ENCODE results near the gene GNE. TPM values are rescaled to one million over a fixed set of nuclear protein-coding genes. Genes with fewer than 3 reads are reported as not detected.
"Not testable (repeated sequence)": the region's sequence is repeated elsewhere in the genome, so short reads cannot be mapped to it uniquely, and the experiment has no call there.

The GNE gene
- total and polyA plus RNA-seq, 2 donors from 2014 or later = 10.3 to 48.1 TPM

GRCh38 chr9:36276254-36276653 is 18.0 kb upstream of the GNE start:
- FAIRE-seq (no peak), DNase-seq (no peak)
- intact Hi-C loops (cut with DNase I) = no loop called here
- TF ChIP-seq, protein P1, sequence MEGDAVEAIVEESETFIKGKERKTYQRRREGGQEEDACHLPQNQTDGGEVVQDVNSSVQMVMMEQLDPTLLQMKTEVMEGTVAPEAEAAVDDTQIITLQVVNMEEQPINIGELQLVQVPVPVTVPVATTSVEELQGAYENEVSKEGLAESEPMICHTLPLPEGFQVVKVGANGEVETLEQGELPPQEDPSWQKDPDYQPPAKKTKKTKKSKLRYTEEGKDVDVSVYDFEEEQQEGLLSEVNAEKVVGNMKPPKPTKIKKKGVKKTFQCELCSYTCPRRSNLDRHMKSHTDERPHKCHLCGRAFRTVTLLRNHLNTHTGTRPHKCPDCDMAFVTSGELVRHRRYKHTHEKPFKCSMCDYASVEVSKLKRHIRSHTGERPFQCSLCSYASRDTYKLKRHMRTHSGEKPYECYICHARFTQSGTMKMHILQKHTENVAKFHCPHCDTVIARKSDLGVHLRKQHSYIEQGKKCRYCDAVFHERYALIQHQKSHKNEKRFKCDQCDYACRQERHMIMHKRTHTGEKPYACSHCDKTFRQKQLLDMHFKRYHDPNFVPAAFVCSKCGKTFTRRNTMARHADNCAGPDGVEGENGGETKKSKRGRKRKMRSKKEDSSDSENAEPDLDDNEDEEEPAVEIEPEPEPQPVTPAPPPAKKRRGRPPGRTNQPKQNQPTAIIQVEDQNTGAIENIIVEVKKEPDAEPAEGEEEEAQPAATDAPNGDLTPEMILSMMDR (IDR thresholded peaks at IDR 0.05; ENCODE audit: borderline replicate concordance, extremely low read depth, insufficient read depth) = no peak
- Histone ChIP-seq H3K9me3 (ENCODE audit: control insufficient read depth in 2 of 3, insufficient read depth in 1 of 3, low read length in 3 of 3) (no peaks in the 10 kb centered on the region), H3K4me3 (ENCODE audit: low read length in 3 of 3) (peak overlapping the region; percentile 7 to 27 (median 12)), H3K27me3 (ENCODE audit: control insufficient read depth, insufficient read depth, low read length) (no peaks in the 10 kb centered on the region), H3K9ac (ENCODE audit: low read length in 3 of 3) (no peak overlapping the region), H3K27ac (ENCODE audit: low read depth in 2 of 2, low read length in 2 of 2) (no peak overlapping the region), H3K36me3 (ENCODE audit: control insufficient read depth in 2 of 3, insufficient read depth in 3 of 3, low read length in 3 of 3) (no peaks in the 10 kb centered on the region), H3K4me1 (ENCODE audit: control insufficient read depth in 2 of 3, insufficient read depth in 2 of 3, low read depth in 1 of 3, low read length in 3 of 3) (no peaks in the 10 kb centered on the region)

- FAIRE-seq (no peak), DNase-seq (no peak)
- intact Hi-C loops (cut with DNase I) = no loop called here
- Histone ChIP-seq H3K4me1 (ENCODE audit: control insufficient read depth in 2 of 3, insufficient read depth in 2 of 3, low read depth in 1 of 3, low read length in 3 of 3) (no peaks in the 10 kb centered on the region), H3K27ac (ENCODE audit: low read depth in 2 of 2, low read length in 2 of 2) (no peak overlapping the region), H3K4me3 (ENCODE audit: low read length in 3 of 3) (no peak overlapping the region), H3K9me3 (ENCODE audit: control insufficient read depth in 2 of 3, insufficient read depth in 1 of 3, low read length in 3 of 3) (no peaks in the 10 kb centered on the region), H3K9ac (ENCODE audit: low read length in 3 of 3) (no peak overlapping the region), H3K27me3 (ENCODE audit: control insufficient read depth, insufficient read depth, low read length) (no peaks in the 10 kb centered on the region), H3K36me3 (ENCODE audit: control insufficient read depth in 2 of 3, insufficient read depth in 3 of 3, low read length in 3 of 3) (no peaks in the 10 kb centered on the region)
- TF ChIP-seq, protein P1 (IDR thresholded peaks at IDR 0.05; ENCODE audit: borderline replicate concordance, extremely low read depth, insufficient read depth) = no peak
Measured at GRCh38 chr9:36275060-36275459, 16.8 kb upstream of the GNE start.

- H3K4me3 ChIP-seq (ENCODE audit: low read length in 3 of 3); H3K9ac ChIP-seq (ENCODE audit: low read length in 3 of 3); H3K9me3 ChIP-seq (ENCODE audit: control insufficient read depth in 2 of 3, insufficient read depth in 1 of 3, low read length in 3 of 3); H3K4me1 ChIP-seq (ENCODE audit: control insufficient read depth in 2 of 3, insufficient read depth in 2 of 3, low read depth in 1 of 3, low read length in 3 of 3); H3K27ac ChIP-seq (ENCODE audit: low read depth in 2 of 2, low read length in 2 of 2); H3K36me3 ChIP-seq (ENCODE audit: control insufficient read depth in 2 of 3, insufficient read depth in 3 of 3, low read length in 3 of 3); H3K27me3 ChIP-seq (ENCODE audit: control insufficient read depth, insufficient read depth, low read length); intact Hi-C loops (cut with DNase I); FAIRE-seq: not testable (repeated sequence)
- DNase-seq = peak in 2 of 5 donors; percentile 46 to 53
Measured at GRCh38 chr9:36273354-36273753, 15.1 kb upstream of the GNE start.

GRCh38 chr9:36268007-36268427 is 9.8 kb upstream of the GNE start:
- peak in 2 of 5 donors; percentile 20 to 77 for DNase-seq
- TF ChIP-seq, protein P1 (IDR thresholded peaks at IDR 0.05; ENCODE audit: borderline replicate concordance, extremely low read depth, insufficient read depth) = no peak

More at GRCh38 chr9:36268007-36268427, 9.8 kb upstream of the GNE start:
- H3K27ac ChIP-seq (ENCODE audit: low read depth in 2 of 2, low read length in 2 of 2) = peak overlapping the region in 1 of 2 donors; percentile 32
- H3K9ac ChIP-seq (ENCODE audit: low read length in 3 of 3) = no peak overlapping the region
- H3K36me3 ChIP-seq (ENCODE audit: control insufficient read depth in 2 of 3, insufficient read depth in 3 of 3, low read length in 3 of 3) = no peaks in the 10 kb centered on the region
- no peak for FAIRE-seq
- peaks cover 0 to 8% (median 2%) of the 10 kb centered on the region in 3 donors for H3K4me1 ChIP-seq (ENCODE audit: control insufficient read depth in 2 of 3, insufficient read depth in 2 of 3, low read depth in 1 of 3, low read length in 3 of 3)
- no peaks in the 10 kb centered on the region for H3K9me3 ChIP-seq (ENCODE audit: control insufficient read depth in 2 of 3, insufficient read depth in 1 of 3, low read length in 3 of 3)
- no peak overlapping the region for H3K4me3 ChIP-seq (ENCODE audit: low read length in 3 of 3)
- H3K27me3 ChIP-seq (ENCODE audit: control insufficient read depth, insufficient read depth, low read length) = no peaks in the 10 kb centered on the region
- intact Hi-C loops (cut with DNase I) = no loop called here

All from kidney (tissue), 14 donors.